Sigmoid colon (tissue), 4 donors: Measurements from ENCODE around the gene BBS5.
"Not testable (repeated sequence)": the region's sequence is repeated elsewhere in the genome, so short reads cannot be mapped to it uniquely, and the experiment has no call there.

ENCODE experiments used
- EP300 ChIP-seq, 4 donors: sonication (generic); formaldehyde crosslinking; IDR thresholded peaks; one replicate each; pipeline ENCODE4 v1.6.1; 2017; ENCODE audit warnings: antibody characterized with exemption in 4 of 4
- POLR2A ChIP-seq, 2 donors: fragments of 450-650 bp; IDR thresholded peaks; one replicate each; pipeline ENCODE4 v1.6.1; 2016; ENCODE audit warnings: antibody characterized with exemption in 2 of 2, mild to moderate bottlenecking in 2 of 2, moderate library complexity in 2 of 2
- POLR2AphosphoS5 ChIP-seq, 4 donors: sonication (generic); formaldehyde crosslinking; IDR thresholded peaks; one replicate each; pipeline ENCODE4 v1.6.1; 2017; ENCODE audit warnings: antibody characterized with exemption in 4 of 4
- TF ChIP-seq, protein P1 (sequence below), 4 experiments: fragments of 450-650 bp in 3 of 4; fragments of 200-600 bp in 1 of 4; IDR thresholded peaks; one replicate each; pipeline ENCODE4 v1.5.1; 2016 to 2019; ENCODE audit warnings: antibody characterized with exemption in 4 of 4, mild to moderate bottlenecking in 3 of 4, moderate library complexity in 2 of 4

DNA sequence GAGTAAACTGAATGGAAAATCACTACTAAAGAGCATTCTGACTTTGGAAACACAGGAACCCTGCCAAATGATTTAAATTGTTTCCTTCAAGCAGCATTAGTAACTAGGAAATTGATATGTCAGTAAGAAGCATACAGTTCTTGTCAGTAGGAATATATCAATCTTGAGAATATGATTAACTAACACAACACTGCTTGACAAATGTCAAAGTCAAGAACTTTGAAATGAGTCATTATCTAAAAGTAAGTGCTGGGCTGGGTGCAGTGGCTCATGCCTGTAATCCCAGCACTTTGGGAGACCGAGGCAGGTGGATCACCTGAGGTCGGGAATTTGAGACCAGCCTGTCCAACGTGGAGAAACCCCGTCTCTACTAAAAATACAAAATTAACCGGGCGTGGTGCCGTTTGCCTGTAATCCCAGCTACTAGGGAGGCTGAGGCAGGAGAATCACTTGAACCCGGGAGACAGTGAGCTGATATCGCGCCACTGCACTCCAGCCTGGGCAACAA, 37.2 kb downstream of the BBS5 start:
- TF ChIP-seq, protein P1, sequence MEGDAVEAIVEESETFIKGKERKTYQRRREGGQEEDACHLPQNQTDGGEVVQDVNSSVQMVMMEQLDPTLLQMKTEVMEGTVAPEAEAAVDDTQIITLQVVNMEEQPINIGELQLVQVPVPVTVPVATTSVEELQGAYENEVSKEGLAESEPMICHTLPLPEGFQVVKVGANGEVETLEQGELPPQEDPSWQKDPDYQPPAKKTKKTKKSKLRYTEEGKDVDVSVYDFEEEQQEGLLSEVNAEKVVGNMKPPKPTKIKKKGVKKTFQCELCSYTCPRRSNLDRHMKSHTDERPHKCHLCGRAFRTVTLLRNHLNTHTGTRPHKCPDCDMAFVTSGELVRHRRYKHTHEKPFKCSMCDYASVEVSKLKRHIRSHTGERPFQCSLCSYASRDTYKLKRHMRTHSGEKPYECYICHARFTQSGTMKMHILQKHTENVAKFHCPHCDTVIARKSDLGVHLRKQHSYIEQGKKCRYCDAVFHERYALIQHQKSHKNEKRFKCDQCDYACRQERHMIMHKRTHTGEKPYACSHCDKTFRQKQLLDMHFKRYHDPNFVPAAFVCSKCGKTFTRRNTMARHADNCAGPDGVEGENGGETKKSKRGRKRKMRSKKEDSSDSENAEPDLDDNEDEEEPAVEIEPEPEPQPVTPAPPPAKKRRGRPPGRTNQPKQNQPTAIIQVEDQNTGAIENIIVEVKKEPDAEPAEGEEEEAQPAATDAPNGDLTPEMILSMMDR (IDR thresholded peaks at IDR 0.05): not testable (repeated sequence)
- TF ChIP-seq POLR2AphosphoS5, POLR2A, EP300 (IDR thresholded peaks at IDR 0.05): not testable (repeated sequence)
